Measurements from ENCODE around the gene ZFYVE1.

GRCh38 chr14:72986857-72987256, 40.0 kb downstream of the ZFYVE1 start:
- TF ChIP-seq EZH2 (IDR thresholded peaks at IDR 0.05) (no peak), POLR2AphosphoS5 (IDR thresholded peaks at IDR 0.05; ENCODE audit: borderline replicate concordance, low read depth, low read length) (no peak)
